GM10266 (cell line): ENCODE results near the gene WDR54.

Experiments used
- DNase-seq: peaks from one replicate; pipeline ENCODE4 v3.0.0; 2012; ENCODE audit errors: extremely low spot score
- CTCF ChIP-seq: IDR thresholded peaks from 2 replicates; pipeline ENCODE4 v1.5.1; 2012; ENCODE audit warnings: mild to moderate bottlenecking, low read depth; ENCODE audit not compliant: control insufficient read depth, insufficient read depth; ENCODE audit errors: missing control alignments

WDR54 gene

GRCh38 chr2:74378007-74378406 is 43.5 kb upstream of the WDR54 start:
- no peak for TF ChIP-seq CTCF
- DNase-seq = no peak

DNA sequence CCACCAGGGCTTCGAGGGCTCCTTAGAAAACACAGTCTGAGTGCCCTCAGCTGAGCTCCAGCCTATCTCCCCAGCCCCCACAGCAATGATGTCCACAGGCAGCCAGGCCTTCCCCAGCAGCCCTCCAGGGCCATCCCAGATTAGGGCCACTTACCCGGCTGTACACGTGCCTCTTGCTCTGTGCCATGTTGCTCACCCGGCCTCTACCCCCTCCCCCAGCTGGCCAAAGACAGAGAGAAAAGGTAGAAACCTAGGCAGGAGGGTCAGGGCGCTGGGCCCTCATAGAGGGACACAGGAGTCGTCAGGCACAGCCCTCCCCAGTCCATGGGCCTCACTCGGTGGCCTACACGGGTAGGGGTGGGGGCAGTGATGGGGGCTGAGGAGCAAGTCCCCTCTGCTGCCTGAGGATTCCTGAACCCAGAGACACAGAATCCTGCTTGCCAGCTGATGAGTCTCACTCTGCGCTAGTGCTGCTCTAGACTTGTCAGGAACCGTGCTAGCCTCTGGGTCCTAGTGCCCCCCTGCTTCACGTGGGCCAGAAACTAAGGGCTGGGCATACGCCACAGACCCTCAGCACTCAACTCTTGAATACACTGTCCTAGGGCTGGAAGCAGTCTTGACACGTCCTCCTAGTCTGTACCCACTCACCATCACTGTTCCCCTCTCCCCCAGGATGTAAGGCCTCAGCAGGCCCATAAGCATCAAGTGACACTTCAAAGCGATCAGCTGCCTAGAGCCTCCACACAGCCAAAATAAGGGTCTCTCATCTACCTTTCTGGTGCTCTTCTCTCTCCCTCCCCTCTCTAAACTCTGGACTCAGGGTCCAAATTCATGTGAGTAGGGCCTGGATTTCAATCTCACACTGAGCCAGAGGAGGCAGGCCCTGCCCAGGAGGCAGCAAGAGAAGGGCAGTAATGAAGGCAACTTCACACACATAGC is 41.4 kb upstream of the WDR54 start, which contains the start of gene DCTN1:
TSS of gene DCTN1 (minus strand) at position 461 of the 939 bp plus-strand sequence. CDS start at position 187, 274 bp downstream.
- TF ChIP-seq CTCF = no peak
- DNase-seq = no peak

GRCh38 chr2:74381751-74382150 is 39.8 kb upstream of the WDR54 start:
- TF ChIP-seq CTCF = no peak
- no peak for DNase-seq

DNA sequence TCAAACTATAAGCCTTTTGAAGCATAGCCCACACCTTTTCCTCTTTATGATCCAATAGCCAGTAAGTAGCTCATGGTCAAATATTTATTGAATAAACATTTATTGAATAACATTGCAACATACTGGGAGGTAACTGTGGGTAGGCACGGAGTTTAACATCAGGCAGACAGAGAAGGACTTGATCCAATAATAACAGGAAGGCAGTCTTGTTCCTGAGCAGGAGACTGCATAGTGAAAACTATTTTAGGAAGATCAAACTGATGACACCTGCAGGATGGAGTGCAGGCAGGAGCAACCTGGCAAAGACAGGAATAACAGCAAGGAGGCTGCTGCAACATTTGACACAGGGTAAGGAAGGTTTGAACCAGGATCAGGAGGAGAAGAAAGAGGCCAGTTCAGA is 38.3 kb upstream of the WDR54 start:
- no peak for TF ChIP-seq CTCF
- DNase-seq = no peak

DNA sequence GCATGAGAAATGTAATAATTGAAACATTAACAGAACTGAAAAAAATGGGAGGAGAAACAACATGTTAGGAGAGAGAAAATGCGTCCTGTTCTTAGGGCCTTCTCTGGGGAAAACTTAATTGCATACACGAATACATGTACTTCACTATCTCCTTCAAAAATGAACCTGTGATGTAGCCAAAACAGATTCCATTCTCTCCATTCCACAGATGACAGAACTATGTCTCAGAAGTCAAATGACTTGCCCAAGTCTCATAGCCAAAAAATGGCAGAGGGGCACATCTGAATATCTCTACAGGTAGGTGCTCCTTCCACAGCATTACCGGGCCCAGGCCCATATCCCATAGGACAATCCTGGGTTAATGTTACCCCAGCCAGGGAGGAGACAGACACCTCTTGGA is 37.5 kb upstream of the WDR54 start:
- TF ChIP-seq CTCF = no peak
- DNase-seq = no peak

DNA sequence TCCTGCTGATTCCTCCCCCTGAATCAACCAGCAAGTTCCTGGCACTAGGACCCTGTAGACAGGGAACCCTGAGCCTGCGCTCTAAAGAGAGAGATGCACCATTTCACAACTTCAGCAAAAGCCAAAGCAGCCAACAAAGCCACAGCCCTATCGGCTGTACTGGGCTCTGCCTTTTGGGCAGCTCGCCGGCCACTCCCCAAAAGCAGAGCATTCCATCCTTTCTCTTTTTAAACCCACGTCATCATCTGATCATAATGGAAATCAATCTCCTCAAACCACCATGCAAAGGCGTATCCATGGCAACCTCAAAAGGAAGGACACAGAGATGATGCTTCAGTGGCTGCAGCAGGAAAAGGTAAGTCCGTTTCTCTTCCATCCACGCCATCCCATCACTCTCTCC is 36.1 kb upstream of the WDR54 start:
- no peak for TF ChIP-seq CTCF
- DNase-seq = no peak

DNA sequence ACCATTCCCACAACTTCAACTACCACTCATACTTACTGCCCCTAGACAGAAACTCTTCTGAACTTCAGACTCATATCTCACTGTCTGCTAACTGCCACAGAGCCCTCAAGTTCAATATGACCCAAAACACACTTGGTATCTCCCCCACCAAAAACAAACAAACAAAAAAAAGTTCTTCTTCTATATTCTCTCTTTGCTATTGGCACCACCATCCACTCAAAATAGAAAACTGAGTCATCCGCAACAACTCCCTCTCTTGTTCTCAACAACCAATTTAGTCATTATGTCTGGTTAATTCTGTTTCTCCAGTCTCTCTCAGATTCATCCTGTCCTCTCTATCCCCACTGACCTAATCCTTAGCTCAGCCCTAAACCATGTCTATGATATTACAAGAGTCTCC is 34.2 kb upstream of the WDR54 start:
- TF ChIP-seq CTCF = no peak
- no peak for DNase-seq
